Stimulated activated naive CD8-positive, alpha-beta T cell treated with anti-CD3 and anti-CD28 coated beads, Interleukin-15, amount 100 ng/mL, for 72 hours (primary cell): Measurements from ENCODE around the gene AR.
"Not testable (repeated sequence)": the region's sequence is repeated elsewhere in the genome, so short reads cannot be mapped to it uniquely, and the experiment has no call there.

Source experiments
- ATAC-seq: fragments of 150-1000 bp; cut with Tn5 transposase; 2 replicates; pipeline ENCODE4 v1.10.0; 2021; ENCODE audit warnings: mild to moderate bottlenecking, moderate library complexity
- DNase-seq, 2 donors: peaks; one replicate each; pipeline ENCODE4 v3.0.0; 2021 to 2022
- H3K27ac Mint-ChIP-seq, 2 donors: one replicate each; pipeline ENCODE4 v1.8.0; 2022; ENCODE audit warnings: mild to moderate bottlenecking in 2 of 2, mixed read lengths in 2 of 2, moderate library complexity in 2 of 2
- H3K27me3 Mint-ChIP-seq: one replicate; pipeline ENCODE4 v1.8.0; 2022; ENCODE audit warnings: mixed read lengths
- H3K4me1 Mint-ChIP-seq: one replicate; pipeline ENCODE4 v1.8.0; 2022; ENCODE audit warnings: mild to moderate bottlenecking, mixed read lengths
- H3K4me3 Mint-ChIP-seq, 2 donors: one replicate each; pipeline ENCODE4 v1.8.0; 2022; ENCODE audit warnings: mild to moderate bottlenecking in 2 of 2, mixed read lengths in 2 of 2, moderate library complexity in 1 of 2
- H3K9me3 Mint-ChIP-seq, 2 donors: one replicate each; pipeline ENCODE4 v1.8.0; 2022; ENCODE audit warnings: mixed read lengths in 2 of 2

AR gene

DNA sequence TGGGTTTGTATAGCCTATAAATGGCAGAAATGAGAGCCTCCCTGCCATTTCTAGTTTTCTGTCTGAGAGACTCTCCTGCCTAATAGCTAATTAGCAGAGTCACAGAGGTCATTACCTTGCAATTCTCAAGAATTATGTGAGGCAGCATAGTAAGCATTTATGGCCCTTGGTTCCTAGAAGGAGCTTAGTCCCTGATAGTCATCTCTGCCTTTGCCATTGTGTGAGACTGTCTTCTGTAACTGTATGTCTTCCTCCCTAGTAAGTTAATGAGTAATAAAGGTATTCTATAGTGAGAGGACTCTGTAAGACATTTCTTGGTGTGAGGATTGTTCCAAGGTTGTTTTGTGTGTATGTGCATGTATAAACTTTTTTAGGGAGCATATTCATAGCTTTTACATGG lies 108.7 kb downstream of the AR start:
- DNase-seq (no peak), ATAC-seq (no peak)
- Mint-ChIP-seq H3K27me3 (no peaks in the 10 kb centered on the region), H3K4me3 (no peak overlapping the region), H3K27ac (peak overlapping the region in 1 of 2 donors; percentile 72), H3K4me1 (no peaks in the 10 kb centered on the region), H3K9me3 (no peaks in the 10 kb centered on the region)

DNA sequence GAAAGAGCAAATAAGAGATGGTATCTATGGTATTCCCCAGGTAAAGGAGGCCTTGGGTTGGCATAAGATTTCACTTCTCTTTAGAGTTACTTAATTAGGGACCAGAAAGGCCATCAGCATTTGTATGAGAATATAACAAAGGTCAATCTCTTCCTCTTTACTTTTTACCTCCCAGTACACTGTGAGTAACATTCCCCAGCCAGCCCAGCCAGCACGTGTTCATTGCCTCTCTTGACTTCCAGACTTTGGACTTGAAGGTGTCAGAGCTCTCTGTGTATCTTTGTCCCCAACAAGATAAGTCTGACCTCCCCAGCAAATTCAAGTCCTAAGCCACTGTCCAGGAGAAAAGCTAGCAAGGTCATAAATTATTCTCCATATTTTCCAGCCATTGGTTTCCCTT lies 110.5 kb downstream of the AR start:
- no peaks in the 10 kb centered on the region for H3K4me1 Mint-ChIP-seq
- ATAC-seq: no peak

DNA sequence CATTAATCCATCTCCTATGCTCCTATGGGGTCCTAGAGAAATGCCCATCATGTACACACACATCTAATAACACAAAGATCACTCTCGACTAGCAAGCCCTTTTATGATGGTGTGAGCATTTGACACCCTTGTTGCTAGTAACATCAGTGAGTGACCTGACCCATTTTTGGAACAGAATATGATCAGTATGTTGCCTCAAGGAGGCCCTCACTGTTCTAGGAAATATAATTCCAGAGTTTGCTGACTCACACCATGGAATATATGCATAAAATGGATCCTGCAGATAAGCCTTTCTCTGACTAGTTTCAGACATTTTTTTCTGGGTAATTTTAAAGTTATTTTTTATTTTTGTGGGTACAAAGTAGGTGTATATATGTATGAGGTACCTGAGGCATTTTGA lies 121.8 kb downstream of the AR start:
- H3K27ac Mint-ChIP-seq: no peak overlapping the region
- H3K4me3 Mint-ChIP-seq: no peak overlapping the region
- no peak for DNase-seq
- H3K27me3 Mint-ChIP-seq: no peaks in the 10 kb centered on the region
- peaks cover 0 to 20% of the 10 kb centered on the region in 2 donors for H3K9me3 Mint-ChIP-seq
- no peak for ATAC-seq
- no peaks in the 10 kb centered on the region for H3K4me1 Mint-ChIP-seq

More for the DNA sequence above, 110.5 kb downstream of the AR start:
- Mint-ChIP-seq H3K4me3 (no peak overlapping the region), H3K27me3 (no peaks in the 10 kb centered on the region), H3K9me3 (no peaks in the 10 kb centered on the region), H3K27ac (no peak overlapping the region)
- DNase-seq: no peak

DNA sequence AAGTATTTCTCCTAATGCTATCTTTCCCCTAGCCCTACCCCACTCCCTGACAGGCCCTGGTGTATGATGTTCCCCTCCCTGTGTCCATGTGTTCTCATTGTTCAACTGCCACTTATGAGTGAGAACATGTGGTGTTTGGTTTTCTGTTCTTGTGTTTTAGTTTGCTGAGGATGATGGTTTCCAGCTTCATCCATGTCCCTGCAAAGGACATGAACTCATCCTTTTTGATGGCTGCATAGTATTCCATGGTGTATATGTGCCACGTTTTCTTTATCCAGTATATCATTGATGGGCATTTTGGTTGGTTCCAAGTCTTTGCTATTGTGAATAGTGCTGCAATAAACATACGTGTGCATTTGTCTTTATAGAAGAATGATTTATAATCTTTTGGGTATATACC lies 126.9 kb downstream of the AR start:
- H3K4me1 Mint-ChIP-seq, DNase-seq, ATAC-seq, H3K4me3 Mint-ChIP-seq, H3K27me3 Mint-ChIP-seq, H3K27ac Mint-ChIP-seq: not testable (repeated sequence)
- H3K9me3 Mint-ChIP-seq: peaks cover 4 to 16% of the 10 kb centered on the region in 2 donors

DNA sequence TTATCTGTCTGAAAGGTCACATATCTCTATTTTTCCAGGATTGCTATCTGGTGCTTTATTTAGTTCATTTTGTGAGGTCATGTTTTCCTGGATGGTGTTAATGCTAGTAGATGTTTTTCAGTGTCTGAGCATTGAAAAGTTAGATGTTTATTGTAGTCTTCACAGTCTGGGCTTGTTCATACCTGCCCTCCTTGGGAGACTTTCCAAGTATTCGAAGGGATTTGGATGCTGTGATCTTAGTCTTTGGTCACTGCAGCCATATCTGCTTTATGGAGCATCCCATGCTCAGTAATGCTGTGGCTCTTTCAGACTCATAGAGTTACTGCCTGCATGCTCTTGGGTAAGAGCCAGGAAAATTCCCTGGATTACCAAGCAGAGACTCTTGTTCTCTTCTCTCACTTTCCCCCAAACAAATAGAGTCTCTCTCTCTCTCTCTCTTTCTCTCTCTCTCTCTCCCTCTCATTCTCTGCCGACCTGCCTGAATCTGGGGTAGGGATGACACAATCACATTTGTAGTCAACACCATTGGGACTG lies 130.0 kb downstream of the AR start:
- Mint-ChIP-seq H3K9me3 (peaks cover 4 to 16% of the 10 kb centered on the region in 2 donors), H3K4me1 (no peaks in the 10 kb centered on the region), H3K27me3 (no peaks in the 10 kb centered on the region), H3K27ac (no peak overlapping the region), H3K4me3 (no peak overlapping the region)
- ATAC-seq (no peak), DNase-seq (no peak)

DNA sequence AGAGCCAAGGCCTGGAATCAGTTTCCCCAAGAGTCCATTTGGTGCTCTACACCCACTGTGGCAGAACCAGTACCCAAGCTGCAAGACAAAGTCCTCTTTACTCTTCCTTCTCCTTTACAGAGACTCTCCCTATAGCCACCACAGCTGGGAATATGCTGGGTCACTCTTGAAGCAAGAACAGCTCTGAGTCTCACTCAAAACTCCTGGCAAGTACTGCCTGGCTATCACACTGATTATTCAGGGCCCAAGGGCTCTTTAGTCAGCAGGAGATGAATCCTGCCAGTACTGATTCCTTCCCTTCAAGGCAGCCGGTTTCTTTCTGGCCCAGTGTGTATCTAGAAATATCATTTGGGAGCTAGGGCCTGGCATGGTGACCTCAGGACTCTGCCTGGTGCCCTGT lies 130.9 kb downstream of the AR start:
- DNase-seq: no peak
- peaks cover 4 to 16% of the 10 kb centered on the region in 2 donors for H3K9me3 Mint-ChIP-seq

DNA sequence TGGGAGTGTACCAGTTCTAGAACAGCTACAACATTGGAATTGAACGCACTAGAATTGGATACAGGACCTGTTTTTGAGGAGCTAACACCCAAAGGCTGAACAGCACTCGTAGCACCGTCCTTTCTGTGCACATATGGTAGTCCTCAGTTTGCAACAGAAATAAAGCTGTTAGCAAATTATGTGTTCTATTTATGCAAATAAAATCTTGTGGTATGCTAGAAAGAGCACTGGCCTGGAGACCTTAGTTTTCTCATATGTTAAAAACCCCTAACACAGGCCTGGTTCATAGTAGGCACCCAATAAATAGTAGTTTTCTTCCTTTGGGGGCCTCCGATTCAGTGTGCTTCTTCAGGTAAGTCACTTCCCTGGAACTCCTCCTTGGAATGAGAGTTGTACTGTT lies 140.3 kb downstream of the AR start:
- no peaks in the 10 kb centered on the region for H3K9me3 Mint-ChIP-seq
- no peaks in the 10 kb centered on the region for H3K27me3 Mint-ChIP-seq
- no peak overlapping the region for H3K27ac Mint-ChIP-seq
- no peak for ATAC-seq
- no peaks in the 10 kb centered on the region for H3K4me1 Mint-ChIP-seq
- no peak overlapping the region for H3K4me3 Mint-ChIP-seq
- no peak for DNase-seq

More for the DNA sequence above, 130.9 kb downstream of the AR start:
- H3K4me3 Mint-ChIP-seq: no peak overlapping the region
- H3K4me1 Mint-ChIP-seq: no peaks in the 10 kb centered on the region
- no peak overlapping the region for H3K27ac Mint-ChIP-seq
- no peak for ATAC-seq
- H3K27me3 Mint-ChIP-seq: no peaks in the 10 kb centered on the region

DNA sequence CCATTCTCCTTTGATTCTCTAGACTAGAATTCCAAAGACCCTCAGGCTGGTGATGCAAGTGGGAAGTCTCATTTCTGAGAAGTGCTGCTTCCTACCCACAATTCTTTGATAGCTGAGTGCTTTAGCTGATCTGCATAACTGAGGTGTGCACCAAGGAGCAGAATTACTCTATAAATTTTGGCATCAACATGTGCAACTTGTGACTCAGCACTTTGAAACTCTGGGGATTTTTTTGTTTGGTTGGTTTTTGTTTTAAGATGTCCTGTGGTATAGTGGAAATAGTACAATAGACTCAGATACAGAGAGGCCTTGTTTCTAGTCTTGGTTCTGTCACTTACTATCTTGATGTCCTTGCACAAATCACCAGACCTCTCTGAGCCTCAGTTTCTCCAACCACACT lies 148.4 kb downstream of the AR start:
- ATAC-seq (peak; percentile 37), DNase-seq (no peak)
- no peaks in the 10 kb centered on the region for H3K27me3 Mint-ChIP-seq
- no peak overlapping the region for H3K4me3 Mint-ChIP-seq
- H3K4me1 Mint-ChIP-seq: no peaks in the 10 kb centered on the region
- no peak overlapping the region for H3K27ac Mint-ChIP-seq
- no peaks in the 10 kb centered on the region for H3K9me3 Mint-ChIP-seq

DNA sequence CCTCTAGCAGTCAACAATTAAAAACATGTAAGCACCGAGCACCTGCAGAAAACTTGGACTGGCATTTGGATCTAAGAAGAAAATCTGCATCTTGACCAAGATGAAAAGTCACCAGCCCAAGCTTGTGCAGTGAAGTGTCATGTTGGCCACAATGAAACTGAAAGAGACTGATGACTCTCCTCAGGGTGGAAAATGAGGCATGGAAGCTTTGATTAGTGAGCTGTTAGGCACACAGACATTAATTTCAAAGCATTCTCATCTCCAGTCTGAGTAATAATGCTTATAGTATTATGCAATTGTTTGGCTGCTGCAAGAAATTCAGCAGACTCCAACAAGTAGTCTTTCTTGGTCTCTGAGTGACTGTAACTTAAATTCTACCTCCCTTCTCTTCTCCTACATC lies 150.1 kb downstream of the AR start:
- Mint-ChIP-seq H3K4me1 (no peaks in the 10 kb centered on the region), H3K4me3 (no peak overlapping the region), H3K27ac (no peak overlapping the region), H3K9me3 (no peaks in the 10 kb centered on the region), H3K27me3 (no peaks in the 10 kb centered on the region)
- peak in 1 of 2 donors; percentile 6 for DNase-seq
- ATAC-seq: peak; percentile 68

DNA sequence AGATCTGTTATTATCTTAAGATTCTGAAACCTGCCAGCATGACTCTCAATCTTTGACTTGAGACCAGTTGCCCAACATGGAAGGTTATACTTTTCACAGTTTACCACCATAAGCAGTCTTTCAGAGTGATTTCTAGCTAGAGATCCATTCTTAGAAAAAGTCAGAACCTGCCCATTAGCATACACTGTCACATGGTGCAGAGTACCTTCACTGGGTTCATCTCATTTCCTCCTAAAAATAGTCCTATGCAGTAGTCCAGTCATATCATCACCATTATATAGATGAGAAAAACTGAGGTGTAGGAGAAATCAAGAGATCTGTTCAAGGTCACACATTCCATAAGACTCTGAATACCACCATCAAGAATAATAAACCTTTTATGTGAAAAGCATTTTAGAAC lies 153.6 kb downstream of the AR start:
- no peak for ATAC-seq
- no peaks in the 10 kb centered on the region for H3K9me3 Mint-ChIP-seq
- DNase-seq: no peak
- H3K27ac Mint-ChIP-seq: no peak overlapping the region
- no peaks in the 10 kb centered on the region for H3K4me1 Mint-ChIP-seq
- H3K4me3 Mint-ChIP-seq: no peak overlapping the region
- no peaks in the 10 kb centered on the region for H3K27me3 Mint-ChIP-seq

DNA sequence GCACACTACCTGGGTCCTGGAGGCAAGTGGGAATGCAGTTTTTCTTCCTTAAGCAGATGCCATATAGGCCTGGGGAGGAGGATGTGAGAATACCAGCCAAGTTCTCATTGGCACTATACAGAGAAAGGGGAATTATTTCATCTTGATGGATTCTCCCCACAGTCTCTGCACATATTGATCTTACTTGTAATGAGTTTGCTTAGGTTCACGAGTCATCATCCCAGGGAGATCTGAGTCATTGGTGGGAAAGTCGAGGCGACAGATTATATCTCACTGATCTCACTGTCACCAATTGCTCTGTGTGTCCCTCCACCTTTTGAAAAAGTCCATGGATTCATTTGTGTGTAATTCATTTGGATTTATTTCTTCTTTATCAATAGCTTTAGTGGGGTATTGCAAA lies 156.8 kb downstream of the AR start:
- Mint-ChIP-seq H3K27me3 (no peaks in the 10 kb centered on the region), H3K27ac (no peak overlapping the region), H3K9me3 (no peaks in the 10 kb centered on the region), H3K4me1 (no peaks in the 10 kb centered on the region), H3K4me3 (no peak overlapping the region)
- no peak for ATAC-seq
- DNase-seq: no peak

DNA sequence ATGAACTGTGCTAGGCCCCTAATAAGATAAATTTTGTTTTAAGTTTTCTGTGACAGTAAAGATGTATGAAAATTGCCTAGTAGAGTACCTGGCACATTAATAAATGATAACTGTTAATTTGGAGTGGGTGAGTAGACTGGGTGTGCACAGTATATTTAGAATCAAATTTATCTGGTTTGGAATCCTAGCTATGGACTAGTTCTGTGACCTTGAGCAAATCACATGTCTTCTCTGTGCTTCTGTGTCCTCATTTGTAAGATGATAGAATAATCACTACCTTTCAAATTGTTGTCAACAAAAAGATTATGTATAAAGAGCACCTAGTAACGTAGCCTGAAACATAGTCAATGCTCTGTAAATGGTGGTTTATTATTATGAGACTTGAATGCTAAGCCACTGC lies 170.2 kb downstream of the AR start:
- no peaks in the 10 kb centered on the region for H3K27me3 Mint-ChIP-seq
- ATAC-seq: no peak
- DNase-seq: no peak
- no peaks in the 10 kb centered on the region for H3K9me3 Mint-ChIP-seq
- no peak overlapping the region for H3K4me3 Mint-ChIP-seq
- no peaks in the 10 kb centered on the region for H3K4me1 Mint-ChIP-seq
- no peak overlapping the region for H3K27ac Mint-ChIP-seq

DNA sequence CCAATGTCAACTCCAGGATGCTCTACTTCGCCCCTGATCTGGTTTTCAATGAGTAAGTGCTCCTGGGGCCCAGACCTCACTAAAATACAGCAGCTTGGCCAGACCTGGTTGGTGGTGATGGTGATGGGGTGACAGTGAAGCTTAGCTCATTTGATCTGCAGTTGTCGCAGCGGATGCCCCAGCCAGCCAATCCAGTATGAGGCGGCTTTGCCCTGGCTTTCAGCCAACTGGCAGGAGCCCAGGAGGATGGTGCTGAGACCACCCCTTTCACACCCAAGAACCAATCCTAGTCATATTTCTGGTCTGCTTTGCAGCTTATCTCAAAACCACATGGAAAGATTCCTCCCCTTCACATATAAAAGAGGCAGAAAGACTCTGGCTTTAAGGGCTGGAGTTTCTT lies 173.8 kb downstream of the AR start:
- no peaks in the 10 kb centered on the region for H3K9me3 Mint-ChIP-seq
- H3K4me1 Mint-ChIP-seq: no peaks in the 10 kb centered on the region
- H3K27ac Mint-ChIP-seq: no peak overlapping the region
- H3K27me3 Mint-ChIP-seq: peaks cover 1% of the 10 kb centered on the region
- no peak for ATAC-seq
- DNase-seq: no peak
- no peak overlapping the region for H3K4me3 Mint-ChIP-seq

DNA sequence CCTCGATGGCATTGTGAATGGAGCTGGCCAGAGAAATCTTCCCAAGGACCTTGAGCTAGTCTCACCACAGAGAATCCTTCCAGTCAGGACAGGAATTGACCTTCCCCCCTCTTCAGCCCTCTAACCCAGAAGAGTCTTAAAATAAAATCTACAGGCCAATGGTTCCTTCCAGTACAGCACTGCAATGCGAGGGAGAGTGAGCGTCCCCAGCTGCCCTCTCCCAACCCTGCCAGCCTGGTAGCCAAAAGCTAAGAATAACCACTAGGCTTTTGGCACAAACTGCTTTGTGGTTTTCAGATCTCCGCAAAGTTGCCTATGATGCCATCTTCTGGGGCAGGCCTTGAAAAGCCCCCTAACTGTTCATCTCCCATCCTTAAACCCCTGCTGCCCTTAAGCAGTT lies 175.1 kb downstream of the AR start:
- H3K27ac Mint-ChIP-seq: no peak overlapping the region
- no peak for DNase-seq
- H3K27me3 Mint-ChIP-seq: peaks cover 6% of the 10 kb centered on the region
- no peaks in the 10 kb centered on the region for H3K4me1 Mint-ChIP-seq
- ATAC-seq: no peak
- H3K9me3 Mint-ChIP-seq: no peaks in the 10 kb centered on the region
- no peak overlapping the region for H3K4me3 Mint-ChIP-seq

DNA sequence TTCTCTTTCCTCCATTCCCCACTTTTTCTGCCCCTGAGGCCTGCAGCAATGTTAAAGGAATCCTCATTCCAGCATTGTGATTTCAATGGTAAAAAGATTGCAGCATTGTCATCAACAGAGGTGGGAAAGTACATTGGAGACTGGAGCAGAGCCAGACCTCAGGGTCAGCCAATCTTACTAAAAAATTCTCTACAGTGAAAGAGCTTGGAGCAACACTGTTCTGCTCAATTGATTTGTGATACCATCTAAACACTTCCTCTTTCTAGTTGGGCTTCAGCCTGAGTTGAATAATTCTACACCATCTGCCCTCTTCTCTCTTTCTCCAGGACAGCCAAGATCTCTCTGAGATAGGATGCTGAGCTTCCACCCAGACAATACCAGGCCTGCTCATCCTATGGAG lies 176.5 kb downstream of the AR start:
- ATAC-seq (no peak), DNase-seq (no peak)
- Mint-ChIP-seq H3K4me3 (no peak overlapping the region), H3K4me1 (no peaks in the 10 kb centered on the region), H3K27me3 (peaks cover 6% of the 10 kb centered on the region), H3K27ac (no peak overlapping the region), H3K9me3 (no peaks in the 10 kb centered on the region)

DNA sequence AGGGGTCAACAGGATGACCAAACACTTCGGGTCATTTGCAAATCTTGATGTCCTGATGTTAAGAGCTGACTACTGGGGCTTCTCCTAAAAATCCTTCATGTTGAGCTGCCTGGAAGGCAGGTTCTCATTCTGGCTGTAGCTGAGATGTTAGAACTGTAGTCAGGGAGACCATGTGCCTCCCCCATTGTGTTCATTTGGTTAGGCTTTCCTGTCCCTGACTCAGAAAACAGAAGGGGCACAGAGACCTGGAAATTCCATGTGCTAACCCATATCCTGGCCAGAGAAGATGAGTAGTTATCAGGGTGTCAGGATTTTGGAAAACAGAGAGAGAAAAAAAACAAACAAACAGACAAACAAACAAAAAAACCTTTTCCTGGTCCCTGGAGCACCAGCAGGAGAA lies 177.5 kb downstream of the AR start:
- H3K27ac Mint-ChIP-seq: no peak overlapping the region
- ATAC-seq (no peak), DNase-seq (no peak)
- no peaks in the 10 kb centered on the region for H3K4me1 Mint-ChIP-seq
- peaks cover 6% of the 10 kb centered on the region for H3K27me3 Mint-ChIP-seq
- H3K9me3 Mint-ChIP-seq: no peaks in the 10 kb centered on the region
- H3K4me3 Mint-ChIP-seq: no peak overlapping the region

DNA sequence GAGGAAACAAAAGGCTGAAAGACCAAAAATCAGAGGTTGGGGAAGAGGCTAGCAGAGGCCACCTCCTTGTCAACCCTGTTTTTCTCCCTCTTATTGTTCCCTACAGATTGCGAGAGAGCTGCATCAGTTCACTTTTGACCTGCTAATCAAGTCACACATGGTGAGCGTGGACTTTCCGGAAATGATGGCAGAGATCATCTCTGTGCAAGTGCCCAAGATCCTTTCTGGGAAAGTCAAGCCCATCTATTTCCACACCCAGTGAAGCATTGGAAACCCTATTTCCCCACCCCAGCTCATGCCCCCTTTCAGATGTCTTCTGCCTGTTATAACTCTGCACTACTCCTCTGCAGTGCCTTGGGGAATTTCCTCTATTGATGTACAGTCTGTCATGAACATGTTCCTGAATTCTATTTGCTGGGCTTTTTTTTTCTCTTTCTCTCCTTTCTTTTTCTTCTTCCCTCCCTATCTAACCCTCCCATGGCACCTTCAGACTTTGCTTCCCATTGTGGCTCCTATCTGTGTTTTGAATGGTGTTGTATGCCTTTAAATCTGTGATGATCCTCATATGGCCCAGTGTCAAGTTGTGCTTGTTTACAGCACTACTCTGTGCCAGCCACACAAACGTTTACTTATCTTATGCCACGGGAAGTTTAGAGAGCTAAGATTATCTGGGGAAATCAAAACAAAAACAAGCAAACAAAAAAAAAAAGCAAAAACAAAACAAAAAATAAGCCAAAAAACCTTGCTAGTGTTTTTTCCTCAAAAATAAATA lies 179.9 kb downstream of the AR start:
- no peaks in the 10 kb centered on the region for H3K9me3 Mint-ChIP-seq
- no peak overlapping the region for H3K4me3 Mint-ChIP-seq
- H3K27ac Mint-ChIP-seq: no peak overlapping the region

More for the DNA sequence above, 179.9 kb downstream of the AR start:
- ATAC-seq (no peak), DNase-seq (no peak)
- peaks cover 6% of the 10 kb centered on the region for H3K27me3 Mint-ChIP-seq
- H3K4me1 Mint-ChIP-seq: no peaks in the 10 kb centered on the region
